Measurements from ENCODE around the gene EFEMP2. TPM values are rescaled to one million over a fixed set of nuclear protein-coding genes. Genes with fewer than 3 reads are reported as not detected.

The EFEMP2 gene
- polyA plus RNA-seq, 1 donor (not counting 4 experiments of a cell fraction or from before 2014, with no cell fraction given), result 4.8 TPM

DNA sequence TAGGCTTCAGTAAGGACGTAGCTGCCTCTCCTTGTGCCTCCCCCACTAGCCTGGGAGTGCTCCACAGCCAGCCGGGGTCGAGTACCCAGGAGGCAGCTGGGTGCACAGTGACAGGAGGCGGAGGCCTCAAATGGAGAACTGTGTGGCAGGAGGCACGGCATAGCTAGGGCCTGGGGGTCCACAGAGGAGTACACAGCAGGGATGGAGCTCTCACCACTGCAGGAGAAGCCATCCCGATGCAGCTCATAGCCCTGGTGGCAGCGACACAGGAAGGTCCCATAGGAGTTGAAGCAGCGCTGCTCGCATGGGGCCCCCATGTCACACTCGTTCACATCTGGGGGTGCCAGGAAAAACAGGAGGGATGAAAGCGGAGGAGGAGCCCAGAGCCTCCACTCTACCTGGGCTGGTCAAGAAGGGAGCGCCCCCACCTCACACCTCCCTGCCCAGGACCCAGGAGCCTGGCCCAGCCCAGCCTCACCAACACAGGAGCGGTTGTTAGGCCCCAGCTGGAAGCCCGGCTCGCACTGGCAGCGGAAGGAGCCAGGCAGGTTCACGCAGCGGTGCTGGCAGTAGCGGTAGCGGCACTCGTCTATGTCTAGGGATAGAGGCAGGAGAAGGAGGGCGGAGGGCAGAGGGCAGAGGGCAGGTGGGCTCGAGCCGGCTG lies 2.8 kb downstream of the EFEMP2 start:
- H3K27me3 ChIP-seq (ENCODE audit: control insufficient read depth, extremely low read depth, insufficient read depth, low read length), result no peaks in the 10 kb centered on the region
- H3K36me3 ChIP-seq (ENCODE audit: control insufficient read depth in 2 of 2, extremely low read depth in 1 of 2, insufficient read depth in 2 of 2, low read length in 2 of 2), result peaks cover 11 to 20% of the 10 kb centered on the region in 2 experiments
- dilution Hi-C loops (cut with MboI; ENCODE audit: extremely low pct_ligation_motif_present, low sequenced_read_pairs), result no loop called here
- no peaks in the 10 kb centered on the region for H3K4me1 ChIP-seq (ENCODE audit: control insufficient read depth, extremely low read depth, insufficient read depth, low read length)
- FAIRE-seq, result no peak
- no peak overlapping the region for H3K4me2 ChIP-seq (ENCODE audit: control insufficient read depth, extremely low read depth, insufficient read depth, low read depth, low read length)
- H3K9ac ChIP-seq (ENCODE audit: control insufficient read depth, extremely low read depth, insufficient read depth, low read length), result no peak overlapping the region
- H3K79me2 ChIP-seq (ENCODE audit: control insufficient read depth, insufficient read depth, low read length), result no peaks in the 10 kb centered on the region
- no peaks in the 10 kb centered on the region for H4K20me1 ChIP-seq (ENCODE audit: control insufficient read depth, extremely low read depth, insufficient read depth, low read length)
- H3K9me1 ChIP-seq (ENCODE audit: control insufficient read depth, extremely low read depth, insufficient read depth, low read length), result no peaks in the 10 kb centered on the region
- no peak overlapping the region for H3K27ac ChIP-seq (ENCODE audit: control insufficient read depth, insufficient read depth, low read length)
- no peak overlapping the region for H3K4me3 ChIP-seq (ENCODE audit: control insufficient read depth in 2 of 3, extremely low read depth in 1 of 3, insufficient read depth in 2 of 3, low read depth in 1 of 3, low read length in 3 of 3)
- no peak for TF ChIP-seq EZH2 (IDR thresholded peaks at IDR 0.05; ENCODE audit: low read length)
- TF ChIP-seq, protein P1, sequence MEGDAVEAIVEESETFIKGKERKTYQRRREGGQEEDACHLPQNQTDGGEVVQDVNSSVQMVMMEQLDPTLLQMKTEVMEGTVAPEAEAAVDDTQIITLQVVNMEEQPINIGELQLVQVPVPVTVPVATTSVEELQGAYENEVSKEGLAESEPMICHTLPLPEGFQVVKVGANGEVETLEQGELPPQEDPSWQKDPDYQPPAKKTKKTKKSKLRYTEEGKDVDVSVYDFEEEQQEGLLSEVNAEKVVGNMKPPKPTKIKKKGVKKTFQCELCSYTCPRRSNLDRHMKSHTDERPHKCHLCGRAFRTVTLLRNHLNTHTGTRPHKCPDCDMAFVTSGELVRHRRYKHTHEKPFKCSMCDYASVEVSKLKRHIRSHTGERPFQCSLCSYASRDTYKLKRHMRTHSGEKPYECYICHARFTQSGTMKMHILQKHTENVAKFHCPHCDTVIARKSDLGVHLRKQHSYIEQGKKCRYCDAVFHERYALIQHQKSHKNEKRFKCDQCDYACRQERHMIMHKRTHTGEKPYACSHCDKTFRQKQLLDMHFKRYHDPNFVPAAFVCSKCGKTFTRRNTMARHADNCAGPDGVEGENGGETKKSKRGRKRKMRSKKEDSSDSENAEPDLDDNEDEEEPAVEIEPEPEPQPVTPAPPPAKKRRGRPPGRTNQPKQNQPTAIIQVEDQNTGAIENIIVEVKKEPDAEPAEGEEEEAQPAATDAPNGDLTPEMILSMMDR (optimal IDR thresholded peaks at IDR 0.05 in 1 of 3, IDR thresholded peaks at IDR 0.05 in 1 of 3, conservative IDR thresholded peaks at IDR 0.05 in 1 of 3; ENCODE audit: extremely low read depth in 1 of 3, insufficient read depth in 2 of 3, low read length in 3 of 3), result no peak
- H2AFZ ChIP-seq (ENCODE audit: control insufficient read depth, low read length), result no peak overlapping the region
- DNase-seq (ENCODE audit: low read depth, low spot score), result no peak
- no peaks in the 10 kb centered on the region for H3K9me3 ChIP-seq (ENCODE audit: control insufficient read depth, low read depth, low read length)

DNA sequence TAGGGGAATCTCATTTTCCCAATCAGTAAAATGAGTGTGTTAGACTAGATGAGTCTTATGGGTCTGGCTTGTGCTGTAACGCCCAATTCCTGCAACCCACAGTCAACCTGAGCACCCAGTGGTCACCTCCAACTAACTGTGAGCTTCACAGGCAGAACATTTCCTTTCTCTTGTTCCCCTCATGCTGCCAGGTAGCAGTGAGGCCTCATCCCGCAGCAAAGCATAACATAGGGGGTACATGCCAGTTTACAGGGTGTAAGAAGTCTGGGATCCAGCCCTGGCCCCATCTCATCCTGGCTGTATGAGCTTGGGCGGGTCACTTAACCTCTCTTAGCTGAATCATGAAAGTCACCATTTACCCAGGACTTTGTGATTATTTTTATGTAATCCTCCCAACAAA lies 3.7 kb downstream of the EFEMP2 start:
- H3K4me1 ChIP-seq (ENCODE audit: control insufficient read depth, extremely low read depth, insufficient read depth, low read length), result no peaks in the 10 kb centered on the region
- H2AFZ ChIP-seq (ENCODE audit: control insufficient read depth, low read length), result no peak overlapping the region
- FAIRE-seq (no peak), DNase-seq (ENCODE audit: low read depth, low spot score) (no peak)
- dilution Hi-C loops (cut with MboI; ENCODE audit: extremely low pct_ligation_motif_present, low sequenced_read_pairs), result no loop called here
- H3K27ac ChIP-seq (ENCODE audit: control insufficient read depth, insufficient read depth, low read length), result no peak overlapping the region
- no peaks in the 10 kb centered on the region for H3K9me3 ChIP-seq (ENCODE audit: control insufficient read depth, low read depth, low read length)
- TF ChIP-seq EZH2 (IDR thresholded peaks at IDR 0.05; ENCODE audit: low read length), result no peak
- TF ChIP-seq, protein P1 (optimal IDR thresholded peaks at IDR 0.05 in 1 of 3, IDR thresholded peaks at IDR 0.05 in 1 of 3, conservative IDR thresholded peaks at IDR 0.05 in 1 of 3; ENCODE audit: extremely low read depth in 1 of 3, insufficient read depth in 2 of 3, low read length in 3 of 3), result no peak
- no peaks in the 10 kb centered on the region for H4K20me1 ChIP-seq (ENCODE audit: control insufficient read depth, extremely low read depth, insufficient read depth, low read length)
- peaks cover 19 to 28% of the 10 kb centered on the region in 2 experiments for H3K36me3 ChIP-seq (ENCODE audit: control insufficient read depth in 2 of 2, extremely low read depth in 1 of 2, insufficient read depth in 2 of 2, low read length in 2 of 2)
- no peaks in the 10 kb centered on the region for H3K27me3 ChIP-seq (ENCODE audit: control insufficient read depth, extremely low read depth, insufficient read depth, low read length)
- no peak overlapping the region for H3K4me2 ChIP-seq (ENCODE audit: control insufficient read depth, extremely low read depth, insufficient read depth, low read depth, low read length)
- H3K9me1 ChIP-seq (ENCODE audit: control insufficient read depth, extremely low read depth, insufficient read depth, low read length), result no peaks in the 10 kb centered on the region
- H3K79me2 ChIP-seq (ENCODE audit: control insufficient read depth, insufficient read depth, low read length), result no peaks in the 10 kb centered on the region
- no peak overlapping the region for H3K9ac ChIP-seq (ENCODE audit: control insufficient read depth, extremely low read depth, insufficient read depth, low read length)
- H3K4me3 ChIP-seq (ENCODE audit: control insufficient read depth in 2 of 3, extremely low read depth in 1 of 3, insufficient read depth in 2 of 3, low read depth in 1 of 3, low read length in 3 of 3), result no peak overlapping the region

Data from keratinocyte (primary cell).